GM19099 (cell line): Measurements from ENCODE around the gene WNT5B.

Source experiments
- POLR2A ChIP-seq: IDR thresholded peaks from 3 replicates; pipeline ENCODE4 v1.6.1; 2011; ENCODE audit warnings: low read depth; ENCODE audit not compliant: insufficient read length; ENCODE audit errors: extremely low read depth

WNT5B gene

DNA sequence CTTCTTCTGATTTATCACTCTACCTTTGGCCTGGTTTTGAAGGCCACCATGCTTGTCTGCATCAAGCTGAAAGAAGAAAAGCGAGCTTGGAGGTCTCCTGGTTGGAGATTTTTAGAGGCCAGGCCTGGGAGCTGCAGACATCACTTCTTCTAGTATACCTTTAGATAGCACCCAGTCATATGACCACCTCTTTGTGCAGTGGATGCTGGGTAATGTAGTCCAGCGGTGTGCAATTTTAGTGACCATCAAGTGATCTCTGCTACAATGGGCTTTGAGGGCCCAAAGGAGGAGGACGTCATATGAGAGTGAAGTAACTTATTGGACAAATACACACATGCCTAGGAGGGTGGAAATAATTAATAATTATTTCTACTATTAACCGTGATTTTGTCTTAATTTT is 15.2 kb upstream of the WNT5B start:
- TF ChIP-seq POLR2A: no peak

DNA sequence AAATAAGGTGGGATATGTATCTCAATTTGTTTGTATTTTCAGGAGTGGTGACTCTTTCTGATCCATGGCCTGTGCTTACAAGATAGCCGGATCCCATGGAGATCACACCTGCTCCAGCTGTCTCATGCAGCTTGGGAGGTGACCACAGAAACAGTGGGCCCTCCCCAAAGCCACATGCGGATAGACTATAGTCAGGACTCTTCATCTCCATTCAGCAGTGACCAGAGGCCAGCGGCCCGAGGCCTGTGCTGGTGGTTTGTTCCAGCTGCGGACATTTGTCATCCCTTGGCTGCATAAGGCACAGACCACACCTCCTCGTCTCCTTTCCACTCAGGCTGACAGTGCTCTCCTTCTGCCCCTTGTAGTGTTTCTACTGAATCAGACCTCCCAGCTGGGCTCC is 14.7 kb upstream of the WNT5B start:
- TF ChIP-seq POLR2A: no peak

DNA sequence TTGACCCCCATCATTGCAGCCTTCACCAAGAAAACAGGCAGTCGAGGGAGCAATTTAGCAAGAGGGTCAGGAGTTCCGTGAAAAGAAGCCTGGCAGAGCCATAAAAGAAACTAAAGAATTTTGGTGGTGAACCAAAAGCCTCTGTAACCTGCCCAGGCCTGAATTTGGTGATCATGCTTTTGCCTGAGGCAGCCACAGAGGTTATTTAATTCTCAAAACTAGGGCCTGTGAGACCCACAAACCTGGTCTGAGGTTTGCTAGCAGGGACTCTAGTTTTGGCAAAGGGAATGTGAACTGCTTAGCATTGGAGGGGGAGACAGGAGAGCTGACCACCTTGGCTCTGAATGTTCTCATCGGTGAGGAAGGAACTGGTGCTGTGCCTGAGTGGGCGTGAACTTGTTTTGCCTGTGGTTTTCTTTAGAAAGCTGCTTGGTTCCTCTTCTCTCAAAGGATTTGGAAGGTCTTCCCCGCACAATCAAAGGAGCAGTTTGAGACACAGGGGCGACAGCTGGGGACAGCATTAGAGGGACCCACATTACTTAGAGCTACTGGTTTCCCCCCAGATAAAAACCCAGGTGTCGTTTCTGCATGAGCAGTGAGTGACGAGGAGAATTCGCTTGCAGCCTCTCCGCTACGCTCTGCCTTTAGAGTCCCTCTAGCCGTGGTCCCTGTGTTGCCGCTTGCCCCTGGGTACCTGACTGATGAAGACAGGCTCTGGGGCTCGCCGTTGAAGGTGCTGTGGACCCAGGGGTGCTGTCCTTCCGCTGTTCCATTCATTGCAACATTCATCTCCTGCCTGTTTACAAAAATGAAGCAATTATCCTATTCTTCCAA is 12.6 kb upstream of the WNT5B start:
- no peak for TF ChIP-seq POLR2A

DNA sequence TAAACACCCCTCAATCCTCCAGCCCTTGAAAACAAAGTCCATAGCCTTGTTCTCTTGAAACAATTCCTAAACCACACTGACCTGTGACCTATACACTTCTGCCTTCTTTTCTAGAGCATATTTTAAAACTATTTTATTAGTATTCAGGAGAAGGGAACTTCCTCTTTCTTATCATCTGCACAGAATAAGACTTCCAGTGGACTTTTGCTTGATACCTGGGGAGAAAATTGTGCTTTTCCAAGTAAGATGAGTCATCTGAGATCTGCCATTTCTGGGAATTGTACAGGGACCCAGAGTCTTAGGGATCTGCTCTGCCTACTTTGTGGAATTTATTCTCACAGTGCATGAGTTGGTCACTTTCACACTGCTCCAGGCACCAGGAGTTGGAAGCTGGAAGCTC is 10.5 kb upstream of the WNT5B start:
- no peak for TF ChIP-seq POLR2A

DNA sequence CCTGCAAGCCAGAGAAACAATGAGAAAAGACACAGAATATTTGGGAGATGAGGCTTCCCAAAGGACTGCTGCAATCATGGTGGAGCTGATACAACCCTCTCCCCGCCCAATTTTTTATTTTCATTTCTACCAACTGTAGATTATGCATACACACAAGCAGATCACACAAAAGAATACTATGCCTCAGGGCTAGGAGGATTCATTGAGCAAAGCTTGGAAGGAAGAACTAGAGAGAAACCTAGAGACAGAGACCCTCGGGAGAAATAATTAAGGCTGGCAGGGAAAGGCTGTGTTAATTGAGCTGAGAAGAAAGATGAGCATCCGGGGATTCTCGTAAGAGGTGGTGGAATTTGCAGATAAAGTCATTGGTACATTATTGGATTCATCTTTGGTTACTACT is 9.9 kb upstream of the WNT5B start:
- TF ChIP-seq POLR2A: no peak

DNA sequence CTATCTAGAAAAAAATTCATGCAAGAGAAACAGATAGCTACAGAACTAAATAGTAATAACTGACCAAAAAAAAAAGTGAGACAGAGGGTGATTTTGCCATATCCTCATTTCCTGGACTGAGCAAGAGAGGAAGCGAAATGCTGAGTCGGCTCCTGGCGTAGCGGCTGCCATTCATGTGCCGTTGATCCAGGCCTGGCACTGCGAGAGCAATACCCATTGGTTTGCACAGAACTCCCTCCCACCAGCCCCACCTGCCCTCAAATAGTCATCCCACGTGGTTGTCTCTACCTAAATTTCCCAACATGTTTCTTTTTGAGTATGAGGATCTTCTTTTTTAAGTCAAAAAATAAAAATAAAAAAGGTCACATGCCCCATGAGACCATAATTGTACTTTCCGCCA is 9.4 kb upstream of the WNT5B start:
- TF ChIP-seq POLR2A: no peak

DNA sequence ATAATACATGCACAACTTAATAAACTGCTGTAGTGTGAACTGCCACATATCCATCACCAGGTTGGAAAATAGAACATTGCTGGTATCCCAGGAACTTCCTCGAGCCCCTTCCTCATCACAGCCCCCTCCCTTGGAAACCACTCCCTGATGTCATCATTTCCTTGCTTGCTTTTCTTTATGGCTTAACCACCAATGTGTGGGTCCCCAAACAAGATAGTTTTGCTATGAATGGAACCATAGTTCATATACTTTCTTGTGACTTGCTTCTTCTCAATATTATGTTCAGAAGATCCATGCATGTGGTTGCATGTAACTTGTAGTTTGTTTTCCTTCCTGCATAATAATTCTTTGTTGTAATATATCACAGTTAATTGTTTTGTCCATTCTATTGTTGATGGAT is 8.9 kb upstream of the WNT5B start:
- no peak for TF ChIP-seq POLR2A

DNA sequence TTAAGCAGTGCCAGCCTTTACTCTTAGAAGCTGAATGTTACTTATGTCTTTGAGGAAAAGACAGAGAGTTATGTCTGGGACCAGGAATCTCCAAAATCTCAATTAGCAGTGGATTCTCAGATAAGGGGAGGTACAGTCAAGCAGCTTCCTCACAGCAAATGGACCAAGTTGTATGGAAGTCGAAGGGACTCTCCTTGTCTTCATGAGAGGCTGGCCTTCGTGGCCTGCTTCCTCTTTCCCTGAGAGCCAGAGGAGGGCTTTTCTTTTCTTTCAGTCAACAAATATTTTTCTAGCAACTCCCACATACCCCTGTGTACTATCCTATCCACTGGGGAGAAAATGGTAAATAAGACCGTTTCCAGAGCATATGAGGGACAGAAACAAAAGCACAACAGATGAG is 6.6 kb upstream of the WNT5B start:
- no peak for TF ChIP-seq POLR2A

DNA sequence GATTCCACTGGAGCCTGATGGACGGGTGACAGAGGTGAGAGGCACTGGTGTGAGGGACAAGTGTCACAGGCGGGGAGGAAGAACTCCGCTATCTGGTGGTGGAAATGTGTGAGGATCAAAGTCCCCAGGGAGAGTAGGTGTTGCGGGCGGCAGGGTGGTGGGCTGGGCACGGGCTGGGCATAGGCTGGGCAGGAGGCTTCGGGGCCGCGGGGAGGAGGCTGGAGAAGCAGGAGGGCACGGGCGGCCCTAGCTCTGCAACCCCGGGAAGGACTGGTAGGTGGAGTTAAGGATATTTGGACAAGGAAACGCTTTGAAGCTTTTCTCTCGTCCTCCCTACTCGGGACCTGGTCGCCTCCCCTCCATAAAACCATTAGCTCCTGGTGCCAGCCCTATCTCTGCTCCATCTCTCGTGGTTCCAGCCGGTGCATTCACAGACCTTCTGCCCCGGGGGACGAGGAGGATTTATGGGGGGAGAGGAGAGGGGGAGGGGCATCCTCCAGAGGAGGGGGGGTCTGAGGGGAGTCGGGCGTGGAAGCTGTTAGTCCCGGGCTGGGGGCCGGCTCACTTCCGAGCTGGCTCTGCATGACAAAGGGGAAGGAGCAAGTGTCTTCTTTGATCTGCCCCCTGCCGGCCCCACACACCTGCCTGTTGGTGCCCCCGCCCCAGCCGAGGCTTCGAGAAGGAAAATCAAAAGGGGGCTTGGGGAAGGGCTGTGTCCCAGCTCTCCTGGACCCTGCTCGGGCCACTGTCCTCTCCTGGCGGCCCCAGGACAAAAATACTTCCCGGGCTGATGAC is 504 bp downstream of the WNT5B start:
- TF ChIP-seq POLR2A: no peak

DNA sequence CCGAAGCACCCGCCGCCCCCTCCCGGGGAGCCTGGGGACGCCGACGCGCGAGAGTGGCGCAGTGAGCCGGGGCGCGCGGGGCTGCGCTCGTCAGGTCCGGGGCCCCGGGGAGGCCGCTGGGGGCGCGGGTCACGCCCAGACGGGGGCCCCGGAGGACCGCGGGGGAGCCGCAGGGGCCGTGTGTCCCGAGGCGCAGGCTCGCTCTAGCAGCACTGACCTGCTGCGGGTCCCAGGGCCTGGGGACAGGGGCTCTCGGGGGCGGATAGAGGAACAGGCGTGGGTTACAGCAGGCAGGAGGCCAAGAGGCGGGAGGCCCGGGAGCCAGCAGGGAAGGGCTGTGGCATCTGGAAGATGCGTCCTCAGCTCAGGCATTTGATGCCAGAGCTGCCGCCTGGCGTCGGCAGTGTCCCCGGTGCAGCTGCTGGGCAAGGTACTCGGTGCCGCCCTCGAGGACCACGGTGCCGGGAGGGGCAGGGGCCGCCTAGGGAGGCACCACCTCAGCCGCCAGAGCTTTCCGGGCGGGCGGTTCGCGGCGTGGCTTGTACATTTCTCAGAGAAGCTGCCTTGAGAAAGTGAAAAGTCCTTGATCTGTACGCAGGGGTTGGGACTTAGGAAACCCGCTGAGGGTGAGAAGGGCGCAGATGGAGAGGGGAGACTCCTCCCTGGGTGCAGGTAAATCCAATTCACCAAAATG is 1.2 kb downstream of the WNT5B start:
- TF ChIP-seq POLR2A: no peak

DNA sequence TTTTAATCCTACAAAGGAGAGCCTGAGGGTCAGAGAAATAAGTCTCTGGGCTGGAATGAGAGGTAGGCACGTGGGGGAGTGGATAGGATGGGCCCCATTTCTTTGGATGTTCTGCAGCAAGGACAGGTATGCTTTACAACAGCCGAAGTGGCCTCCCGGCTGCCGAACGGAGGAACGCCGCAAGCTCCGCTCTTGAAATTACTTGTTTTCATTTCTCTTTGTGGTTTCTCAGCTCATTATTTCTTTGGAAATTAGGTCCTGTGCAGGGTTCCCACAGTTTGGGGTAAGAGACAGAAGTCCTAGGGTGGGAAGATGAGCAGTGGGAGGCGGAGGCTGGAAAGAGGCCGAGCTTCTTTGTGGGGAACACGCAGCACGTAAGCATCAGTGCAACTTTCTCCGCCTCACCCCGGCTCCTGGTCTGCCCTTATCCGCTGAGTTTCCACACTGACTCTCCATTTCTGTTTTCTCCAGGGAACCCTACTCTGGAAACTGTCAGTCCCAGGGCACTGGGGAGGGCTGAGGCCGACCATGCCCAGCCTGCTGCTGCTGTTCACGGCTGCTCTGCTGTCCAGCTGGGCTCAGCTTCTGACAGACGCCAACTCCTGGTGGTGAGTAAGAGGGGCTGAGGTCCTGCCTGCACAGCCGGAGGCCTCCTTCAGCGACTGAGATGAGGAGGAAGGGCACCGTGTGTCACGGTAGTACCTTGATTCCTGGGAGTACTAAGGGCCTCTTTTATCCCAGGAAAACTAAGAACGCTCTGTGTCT is 2.0 kb downstream of the WNT5B start:
- no peak for TF ChIP-seq POLR2A

DNA sequence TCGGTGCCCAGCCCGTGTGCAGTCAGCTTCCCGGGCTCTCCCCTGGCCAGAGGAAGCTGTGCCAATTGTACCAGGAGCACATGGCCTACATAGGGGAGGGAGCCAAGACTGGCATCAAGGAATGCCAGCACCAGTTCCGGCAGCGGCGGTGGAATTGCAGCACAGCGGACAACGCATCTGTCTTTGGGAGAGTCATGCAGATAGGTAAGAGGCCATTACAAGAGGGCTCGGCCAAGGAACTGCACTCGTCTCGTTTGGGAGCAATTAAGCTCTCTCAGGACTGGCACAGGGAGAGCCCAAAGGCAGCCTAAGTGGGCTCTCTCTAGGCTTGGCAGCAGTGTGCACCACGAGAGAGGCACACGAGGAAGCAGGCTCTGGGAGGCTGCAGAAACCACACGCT is 3.7 kb downstream of the WNT5B start:
- no peak for TF ChIP-seq POLR2A

DNA sequence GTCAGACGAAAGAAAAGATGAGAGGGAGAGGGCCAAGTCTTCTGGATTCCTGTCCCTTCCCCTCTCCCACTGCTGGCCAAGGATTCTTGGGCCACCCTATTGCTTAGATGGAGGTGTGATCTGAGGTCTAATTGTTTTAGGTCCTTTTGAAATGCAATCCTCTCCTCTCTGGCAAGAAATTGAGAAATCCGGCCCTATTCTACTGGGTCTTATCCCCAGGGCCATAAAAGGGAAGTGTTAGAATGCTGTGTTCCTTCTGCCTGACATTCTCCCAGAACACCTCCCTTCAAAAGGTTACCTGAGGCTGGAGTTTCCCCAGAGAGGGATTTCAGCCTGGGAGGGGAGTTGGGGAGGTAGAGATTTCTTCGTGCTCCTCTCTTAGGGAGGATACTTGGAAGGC is 4.4 kb downstream of the WNT5B start:
- TF ChIP-seq POLR2A: no peak

DNA sequence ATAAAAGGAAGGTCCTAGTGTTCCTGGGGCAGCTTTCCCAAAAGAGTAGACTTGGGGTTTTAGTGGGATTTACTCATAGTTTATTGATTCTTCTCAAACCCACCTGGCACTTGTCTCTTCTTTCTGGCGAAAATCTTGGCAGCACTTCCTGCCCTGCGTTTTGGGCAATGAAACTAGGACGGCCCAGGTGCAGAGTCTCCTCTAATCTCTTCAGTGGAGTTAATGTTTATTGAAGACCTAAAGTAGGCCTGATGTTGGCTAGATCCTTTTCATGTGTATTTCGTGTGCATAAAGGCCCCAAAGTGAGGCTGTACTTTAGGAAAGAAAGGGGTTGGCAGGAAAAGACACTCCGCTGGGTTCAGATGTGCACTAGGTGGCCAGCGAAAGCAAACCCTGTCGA is 5.1 kb downstream of the WNT5B start:
- no peak for TF ChIP-seq POLR2A
